Left kidney (tissue), 2 donors: Measurements from ENCODE around the gene HSPA14. TPM values are rescaled to one million over a fixed set of nuclear protein-coding genes. Genes with fewer than 3 reads are reported as not detected.
A peak's percentile ranks its signal among the peaks of the same experiment; 100 is the strongest.
"Not testable (repeated sequence)": the region's sequence is repeated elsewhere in the genome, so short reads cannot be mapped to it uniquely, and the experiment has no call there.

Source experiments
- DNase-seq: peaks from one replicate; pipeline ENCODE4 v3.0.0-alpha.2; 2013
- polyA plus RNA-seq: library from polyadenylated mRNA; unstranded; fragments of 120-200 nt; gene quantifications from one replicate; pipeline ENCODE4 v1.2.1, GENCODE V29; 2013; ENCODE audit not compliant: insufficient read length

Gene HSPA14
- polyA plus RNA-seq, 1 donor: 27.2 TPM

GRCh38 chr10:14880229-14880628 is 42.1 kb downstream of the HSPA14 start:
- peak; percentile 4 for DNase-seq

DNA sequence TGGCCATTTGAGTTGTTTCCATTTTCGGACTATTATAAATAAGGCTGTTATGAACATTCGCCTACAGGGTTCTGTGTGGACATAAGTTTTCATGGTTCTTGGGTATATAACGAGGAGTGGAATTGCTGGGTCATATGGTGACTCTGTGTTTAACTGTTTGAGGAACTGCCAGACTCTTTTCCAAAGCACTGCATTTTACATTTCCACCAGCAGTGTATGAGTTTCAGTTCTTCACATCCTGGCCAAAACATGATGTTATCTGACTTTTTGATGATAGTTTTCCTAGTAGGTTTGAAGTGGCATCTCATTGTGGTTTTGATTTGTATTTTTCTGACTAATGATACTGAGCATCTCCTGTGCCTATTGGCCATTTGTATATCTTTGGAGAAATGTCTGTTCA is 46.0 kb downstream of the HSPA14 start:
- no peak for DNase-seq

- no peak for DNase-seq
Observed at GRCh38 chr10:14889318-14889717, 51.2 kb downstream of the HSPA14 start.

GRCh38 chr10:14891151-14891550 is 53.0 kb downstream of the HSPA14 start:
- DNase-seq: no peak

DNA sequence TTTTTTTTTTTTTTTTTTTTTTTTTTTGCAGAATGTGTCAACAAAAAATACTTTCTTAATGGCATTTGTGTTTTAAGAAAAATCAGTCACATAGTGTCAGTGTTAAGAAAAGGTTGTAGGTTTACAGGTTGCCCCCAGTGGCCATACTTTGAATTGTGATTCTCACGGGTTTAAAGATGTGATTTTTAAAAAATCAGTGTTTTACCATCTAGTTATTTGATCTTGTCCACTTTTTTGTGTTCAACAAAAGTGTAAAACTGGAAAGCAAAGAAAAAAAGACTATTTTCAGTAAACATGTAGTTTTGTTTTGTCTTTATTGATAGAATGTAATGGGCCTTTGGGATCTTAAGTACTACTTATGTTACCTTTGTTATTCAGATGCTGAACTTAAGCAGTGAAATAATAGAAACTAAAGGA is 66.2 kb downstream of the HSPA14 start:
- DNase-seq: peak; percentile 4

DNA sequence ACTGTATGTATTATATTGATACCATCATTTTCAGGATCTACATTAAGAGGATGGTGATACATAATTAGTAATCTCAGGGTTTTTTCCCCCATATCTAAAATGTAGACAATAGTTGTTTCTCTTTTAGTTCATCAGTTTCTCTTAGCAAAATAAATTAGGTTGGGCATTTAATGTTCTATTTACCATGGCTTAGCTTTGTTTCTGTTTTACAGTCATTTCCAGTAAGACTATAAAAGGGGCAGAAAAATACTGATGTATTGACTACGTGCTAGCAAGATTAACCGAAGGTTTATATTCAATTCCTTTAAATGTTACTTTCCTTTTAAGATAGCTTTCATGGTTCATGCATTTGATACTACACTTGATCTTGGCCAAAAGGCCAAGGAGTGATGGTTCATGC is 66.8 kb downstream of the HSPA14 start:
- no peak for DNase-seq

DNA sequence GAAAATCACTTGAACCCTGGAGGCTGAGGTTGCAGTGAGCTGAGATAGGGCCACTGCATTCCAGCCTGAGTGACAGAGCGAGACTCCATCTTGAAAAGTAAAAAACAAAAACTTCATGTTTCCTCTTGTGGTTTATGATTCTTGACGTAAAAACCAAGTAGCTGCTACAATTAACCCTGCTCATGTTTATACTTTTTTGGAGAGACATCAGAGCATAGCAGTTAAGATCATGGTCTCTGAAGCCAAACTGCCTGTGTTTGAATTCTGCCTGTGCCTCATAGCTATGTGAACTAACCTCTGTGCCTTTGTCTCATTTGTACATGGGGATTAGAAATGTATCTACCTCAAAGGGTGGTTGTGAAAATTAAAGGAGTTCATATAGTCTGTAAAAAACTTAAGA is 67.8 kb downstream of the HSPA14 start:
- no peak for DNase-seq

DNA sequence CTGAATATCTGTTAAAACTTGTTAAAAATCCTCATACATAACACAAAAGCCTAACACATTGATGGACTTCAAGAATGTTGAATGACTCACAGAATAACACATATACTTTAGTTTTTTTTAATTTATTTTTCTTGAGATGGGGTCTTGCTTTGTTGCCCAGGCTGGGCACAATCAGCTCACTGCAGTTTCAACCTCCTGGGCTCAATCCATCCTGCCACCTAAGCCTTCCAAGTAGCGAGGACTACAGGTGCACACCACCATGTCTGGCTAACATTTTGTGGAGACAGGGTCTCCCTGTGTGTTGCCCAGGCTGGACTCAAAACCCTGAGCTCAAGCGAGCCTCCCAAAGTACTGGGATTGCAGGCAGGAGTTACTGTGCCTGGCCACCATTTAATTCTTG is 68.7 kb downstream of the HSPA14 start:
- DNase-seq: no peak

DNA sequence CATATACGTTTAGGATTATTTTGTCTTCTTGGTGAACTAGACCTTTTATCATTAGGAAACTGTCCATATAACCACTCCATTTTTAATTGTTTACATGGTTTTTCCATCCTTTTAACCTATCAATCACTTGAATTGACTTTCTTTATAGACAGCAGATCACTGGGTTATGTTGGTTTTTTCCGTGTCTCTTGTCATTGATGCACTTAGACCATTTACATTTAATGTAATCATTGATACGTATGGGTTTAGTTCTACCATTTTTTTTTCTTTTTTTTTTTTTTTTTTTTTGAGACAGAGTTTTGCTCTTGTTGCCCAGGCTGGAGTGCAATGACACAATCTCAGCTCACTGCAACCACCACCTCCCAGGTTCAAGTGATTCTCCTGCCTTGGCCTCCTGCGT is 69.5 kb downstream of the HSPA14 start:
- not testable (repeated sequence) for DNase-seq

- no peak for DNase-seq
Observed at GRCh38 chr10:14909101-14909500, 71.0 kb downstream of the HSPA14 start.

DNA sequence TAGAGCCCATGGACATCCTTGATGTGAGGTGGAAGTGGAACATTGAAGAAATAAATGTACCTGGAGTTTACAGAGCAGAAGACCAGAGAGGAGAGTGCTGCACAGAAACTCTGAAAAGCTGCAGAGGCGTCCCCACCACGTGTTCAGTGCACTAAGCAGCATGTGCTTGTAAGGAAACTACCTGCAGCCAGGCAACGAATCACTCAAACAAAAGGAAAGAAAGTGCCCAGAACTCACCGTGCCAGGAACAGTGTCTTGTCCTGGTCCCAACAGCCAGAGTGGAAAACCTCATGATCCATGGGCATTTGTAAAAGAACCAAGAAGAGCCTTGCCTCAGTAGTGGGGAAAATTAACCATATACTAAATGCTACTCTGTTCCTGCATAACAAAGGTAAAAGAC is 72.8 kb downstream of the HSPA14 start:
- no peak for DNase-seq

DNA sequence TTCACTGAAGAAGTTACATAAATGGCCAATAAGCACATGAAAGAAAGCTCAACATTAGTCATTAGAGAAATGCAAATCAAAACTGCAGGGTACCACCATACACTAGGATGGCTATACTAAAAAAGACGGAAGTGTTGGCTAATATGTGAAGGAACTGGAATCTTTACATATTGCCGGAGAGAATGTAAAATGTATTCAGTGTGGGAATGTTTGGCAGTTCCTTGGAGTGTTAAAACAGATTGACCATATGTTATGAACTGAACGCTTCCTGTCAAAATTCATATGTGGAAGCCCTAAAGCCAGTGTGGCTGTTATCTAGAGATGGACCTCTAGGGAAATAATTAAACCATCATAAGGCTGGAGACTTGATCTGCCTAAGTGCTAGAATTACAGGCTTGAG is 73.7 kb downstream of the HSPA14 start:
- DNase-seq: no peak

- no peak for DNase-seq
Observed at GRCh38 chr10:14916600-14916999, 78.5 kb downstream of the HSPA14 start.

DNA sequence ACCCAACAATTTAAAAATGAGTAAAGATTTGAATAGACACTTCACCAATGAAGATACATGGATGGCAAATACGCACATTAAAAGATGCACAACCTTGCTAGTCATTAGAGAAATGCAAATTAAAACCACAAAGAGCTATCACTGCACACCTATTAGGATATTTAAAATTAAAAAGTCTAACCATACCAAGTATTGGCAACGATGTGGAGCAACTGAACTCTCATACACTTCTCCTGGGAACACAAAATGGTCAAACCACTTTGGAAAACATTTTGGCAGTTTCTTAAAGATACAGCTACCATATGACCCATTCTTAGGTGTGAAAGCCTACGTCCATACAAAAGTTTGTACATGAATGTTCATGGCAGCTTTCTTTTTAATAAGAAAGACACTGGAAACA is 79.7 kb downstream of the HSPA14 start:
- no peak for DNase-seq

- no peak for DNase-seq
Observed at GRCh38 chr10:14918964-14919363, 80.9 kb downstream of the HSPA14 start.

Other genes starting within 250 kb of the HSPA14 start
- gene FAM107B, start 63.4 kb upstream of the HSPA14 start, polyA plus RNA-seq: 105 TPM
- 3.6 TPM for gene CDNF, start 269 bp upstream of the HSPA14 start, polyA plus RNA-seq
- gene MSANTD7, start within 50 bp of the HSPA14 start, polyA plus RNA-seq: 18.3 TPM
- gene SUV39H2, start 40.6 kb downstream of the HSPA14 start, polyA plus RNA-seq: 30.1 TPM
- 23.3 TPM for gene DCLRE1C, start 115.8 kb downstream of the HSPA14 start, polyA plus RNA-seq
- gene MEIG1, start 121.1 kb downstream of the HSPA14 start, polyA plus RNA-seq: 1.4 TPM
- 0.96 TPM for gene OLAH, start 205.6 kb downstream of the HSPA14 start, polyA plus RNA-seq